ENCODE measurements around the gene C6.

GRCh38 chr5:41191249-41191648 is 22.1 kb downstream of the C6 start:
- TF ChIP-seq CTCF (IDR thresholded peaks at IDR 0.05) (no peak), EZH2 (IDR thresholded peaks at IDR 0.05; ENCODE audit: borderline replicate concordance, insufficient read depth, low read depth, low read length, poor library complexity, severe bottlenecking) (no peak)
